Measurements from ENCODE around the gene EPB41L3. TPM values are rescaled to one million over a fixed set of nuclear protein-coding genes. Genes with fewer than 3 reads are reported as not detected.

Gene EPB41L3
- total RNA-seq, 1 experiment from 2014 or later, result 16.1 TPM

DNA sequence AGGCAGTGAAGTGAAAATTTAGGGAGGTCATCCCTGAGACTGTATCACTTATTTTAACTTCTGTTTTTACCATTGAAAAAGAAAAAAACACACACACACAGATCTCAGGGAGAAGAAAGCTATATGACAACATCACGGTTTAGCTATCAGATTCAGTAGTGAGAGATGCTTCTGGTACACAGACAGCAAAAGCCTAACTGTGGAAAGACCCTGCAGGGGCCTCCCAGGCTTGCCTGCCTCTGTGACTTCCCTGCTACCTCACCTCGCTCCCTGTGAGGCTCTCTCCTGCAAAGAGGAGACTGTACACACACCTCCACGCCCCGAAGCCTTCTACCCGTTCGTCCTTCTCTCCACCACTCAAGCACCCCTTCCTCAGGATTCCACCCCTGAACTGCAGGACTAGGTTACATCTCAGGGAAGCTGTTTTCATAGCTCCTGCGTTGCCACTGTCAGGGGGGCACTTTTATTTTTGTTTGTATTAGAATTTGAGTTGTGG, 86.3 kb downstream of the EPB41L3 start:
- DNase-seq, result no peak
- Histone ChIP-seq H2BK12ac (ENCODE audit: insufficient read length, low read depth, low read length) (no peak overlapping the region), H3K23me2 (ENCODE audit: insufficient read length, low read depth, low read length, poor library complexity, severe bottlenecking) (no peaks in the 10 kb centered on the region), H3K23ac (ENCODE audit: insufficient read length, low read depth, low read length) (no peak overlapping the region), H4K20me1 (ENCODE audit: control insufficient read depth, insufficient read depth, insufficient read length) (no peaks in the 10 kb centered on the region), H3K4me2 (ENCODE audit: insufficient read depth, insufficient read length, low read length) (no peak overlapping the region), H3K18ac (ENCODE audit: insufficient read length, low read depth, low read length) (no peak overlapping the region), H3K79me2 (ENCODE audit: insufficient read depth, low read length) (no peaks in the 10 kb centered on the region), H3K27ac (ENCODE audit: insufficient read length, low read depth, low read length) (no peak overlapping the region), H2AFZ (ENCODE audit: low read length) (no peak overlapping the region), H3K9me3 (ENCODE audit: control insufficient read depth, low read depth, low read length) (no peaks in the 10 kb centered on the region), H2BK20ac (ENCODE audit: low read depth, low read length, poor library complexity, severe bottlenecking) (no peak overlapping the region), H4K8ac (replicated peaks; ENCODE audit: insufficient read length, low read depth, low read length) (no peak overlapping the region), H2BK120ac (ENCODE audit: low read depth, low read length, poor library complexity, severe bottlenecking) (no peak overlapping the region), H4K5ac (ENCODE audit: insufficient read length, low read depth, low read length) (no peak overlapping the region), H4K91ac (ENCODE audit: insufficient read length, low read depth, low read length) (no peak overlapping the region), H2AK5ac (ENCODE audit: insufficient read length, low read length) (no peak overlapping the region), H3K9ac (ENCODE audit: extremely low read depth, insufficient read length, low read length) (no peak overlapping the region), H3K79me1 (ENCODE audit: insufficient read depth, low read depth, low read length, poor library complexity, severe bottlenecking) (no peaks in the 10 kb centered on the region), H2BK5ac (ENCODE audit: insufficient read length, low read length) (no peak overlapping the region), H3K14ac (ENCODE audit: insufficient read depth, low read length) (no peak overlapping the region), H3K27me3 (ENCODE audit: insufficient read depth, low read length) (no peaks in the 10 kb centered on the region), H2BK15ac (ENCODE audit: low read depth, low read length) (no peak overlapping the region), H3K56ac (ENCODE audit: insufficient read length, low read depth, low read length) (no peak overlapping the region), H3T11ph (ENCODE audit: low read length) (no peak overlapping the region), H3K4ac (ENCODE audit: low read depth, low read length) (no peak overlapping the region), H3K4me1 (ENCODE audit: insufficient read depth, low read length) (peaks cover 2% of the 10 kb centered on the region; the same call in 1 of the 2 replicates)
- no peaks in the 10 kb centered on the region for H3K9me3 Mint-ChIP-seq
- peaks cover 11 to 15% of the 10 kb centered on the region in 2 experiments for H3K4me1 Mint-ChIP-seq
- no peak overlapping the region for H3K4me3 Mint-ChIP-seq
- no CpG with 5 or more reads among the region's 7 CpGs for whole genome bisulfite sequencing (ENCODE audit: extremely low coverage, insufficient read length, low lambda C conversion rate)
- no peaks in the 10 kb centered on the region for H3K36me3 Mint-ChIP-seq (ENCODE audit: insufficient read depth in 1 of 3, low read depth in 3 of 3)
- TF ChIP-seq, protein P1, sequence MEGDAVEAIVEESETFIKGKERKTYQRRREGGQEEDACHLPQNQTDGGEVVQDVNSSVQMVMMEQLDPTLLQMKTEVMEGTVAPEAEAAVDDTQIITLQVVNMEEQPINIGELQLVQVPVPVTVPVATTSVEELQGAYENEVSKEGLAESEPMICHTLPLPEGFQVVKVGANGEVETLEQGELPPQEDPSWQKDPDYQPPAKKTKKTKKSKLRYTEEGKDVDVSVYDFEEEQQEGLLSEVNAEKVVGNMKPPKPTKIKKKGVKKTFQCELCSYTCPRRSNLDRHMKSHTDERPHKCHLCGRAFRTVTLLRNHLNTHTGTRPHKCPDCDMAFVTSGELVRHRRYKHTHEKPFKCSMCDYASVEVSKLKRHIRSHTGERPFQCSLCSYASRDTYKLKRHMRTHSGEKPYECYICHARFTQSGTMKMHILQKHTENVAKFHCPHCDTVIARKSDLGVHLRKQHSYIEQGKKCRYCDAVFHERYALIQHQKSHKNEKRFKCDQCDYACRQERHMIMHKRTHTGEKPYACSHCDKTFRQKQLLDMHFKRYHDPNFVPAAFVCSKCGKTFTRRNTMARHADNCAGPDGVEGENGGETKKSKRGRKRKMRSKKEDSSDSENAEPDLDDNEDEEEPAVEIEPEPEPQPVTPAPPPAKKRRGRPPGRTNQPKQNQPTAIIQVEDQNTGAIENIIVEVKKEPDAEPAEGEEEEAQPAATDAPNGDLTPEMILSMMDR (conservative IDR thresholded peaks at IDR 0.05), result no peak
- H3K27me3 Mint-ChIP-seq (ENCODE audit: low read depth), result no peaks in the 10 kb centered on the region
- no peak overlapping the region for H3K27ac Mint-ChIP-seq

All from H9 (cell line).